NOMO-1 (cell line): ENCODE results near the gene CUL4A.
"Not testable (repeated sequence)": the region's sequence is repeated elsewhere in the genome, so short reads cannot be mapped to it uniquely, and the experiment has no call there.

Source experiments
- DNase-seq, 2 experiments: peaks; one replicate each; lab custom pipeline; 2025; ENCODE audit not compliant: unreplicated experiment in 2 of 2; lab: John Stamatoyannopoulos, UW

CUL4A gene

DNA sequence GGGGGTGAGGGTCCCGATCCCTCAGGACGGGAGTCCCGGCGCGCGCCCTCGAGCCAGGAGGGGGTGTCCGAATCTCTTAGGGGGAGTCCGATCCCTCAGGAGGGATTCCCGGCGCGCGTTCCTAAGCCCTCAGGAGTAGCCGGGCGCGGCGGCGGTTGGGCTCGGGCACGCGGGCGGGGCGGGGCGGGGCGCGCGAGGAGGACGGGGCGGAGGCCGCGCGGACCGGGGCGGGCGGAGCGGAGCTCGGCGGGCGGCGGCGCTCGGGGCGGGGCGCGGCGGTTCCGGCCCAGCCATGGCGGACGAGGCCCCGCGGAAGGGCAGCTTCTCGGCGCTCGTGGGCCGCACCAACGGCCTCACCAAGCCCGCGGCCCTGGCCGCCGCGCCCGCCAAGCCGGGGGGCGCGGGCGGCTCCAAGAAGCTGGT is at the start of gene CUL4A:
Gene CUL4A, plus strand, starts transcription at position 278 of the 423 bp plus-strand sequence. Its CDS starts 15 bp downstream, at position 293.
- peak; percentile 51 to 55 for DNase-seq

DNA sequence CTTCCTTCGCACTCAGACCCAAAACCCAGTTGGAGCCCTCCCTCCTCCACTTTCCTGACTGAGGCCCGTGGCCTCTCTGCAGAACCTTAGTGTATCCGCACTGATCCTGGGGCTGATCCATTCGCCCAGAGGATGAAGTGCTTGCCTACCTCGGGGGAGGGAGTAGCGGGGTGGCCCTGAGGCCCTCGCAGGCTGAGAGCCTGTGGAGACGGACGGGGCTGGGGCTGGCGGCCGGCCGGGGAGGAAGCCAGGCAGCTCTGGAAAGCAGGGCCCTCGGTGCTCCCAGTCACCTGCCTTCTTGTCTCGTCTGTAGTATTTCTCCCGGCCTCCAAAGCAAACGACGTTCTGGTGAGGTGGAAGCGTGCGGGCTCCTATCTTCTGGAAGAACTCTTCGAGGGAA is 49.7 kb upstream of the CUL4A start:
- DNase-seq = no peak

DNA sequence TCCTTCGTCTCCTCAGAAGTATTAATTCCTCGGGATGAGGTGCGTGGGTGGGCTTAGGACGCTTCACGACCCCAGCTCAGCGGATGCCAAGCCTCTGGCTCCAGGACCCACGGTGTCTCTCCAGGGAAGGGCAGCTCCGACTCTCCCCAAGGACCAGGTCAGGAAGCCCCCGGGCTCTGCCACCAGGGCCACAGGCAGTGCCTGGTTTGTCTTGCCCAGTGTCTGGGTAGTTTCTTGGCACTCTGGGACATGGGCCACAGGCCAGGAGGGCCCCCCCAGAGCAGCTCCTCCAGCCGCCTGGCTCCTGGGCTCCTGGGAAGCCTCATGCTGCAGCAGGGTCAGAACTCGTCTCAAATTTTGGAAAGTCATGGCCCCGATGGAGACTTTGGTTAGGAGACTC is 48.4 kb upstream of the CUL4A start:
- DNase-seq = no peak

DNA sequence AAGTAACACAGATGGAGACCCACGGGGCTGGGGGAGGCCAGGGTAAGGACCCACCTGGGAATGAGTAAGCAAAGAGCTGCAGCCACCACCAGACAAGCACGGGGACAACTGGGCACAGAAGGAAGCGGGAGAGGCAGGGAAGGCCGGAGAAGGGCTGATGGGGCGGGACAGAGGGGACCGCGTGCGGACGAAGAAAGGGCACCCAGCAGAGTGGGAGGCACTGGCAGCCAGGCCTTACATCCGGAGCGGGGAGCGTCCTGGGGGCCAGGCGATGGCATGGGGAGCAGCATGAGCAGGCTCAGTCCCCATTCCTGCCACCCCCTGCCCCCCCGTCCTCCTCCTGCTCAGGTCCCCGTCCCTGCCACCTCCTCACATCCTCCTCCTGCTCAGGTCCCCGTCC is 48.0 kb upstream of the CUL4A start:
- no peak for DNase-seq

DNA sequence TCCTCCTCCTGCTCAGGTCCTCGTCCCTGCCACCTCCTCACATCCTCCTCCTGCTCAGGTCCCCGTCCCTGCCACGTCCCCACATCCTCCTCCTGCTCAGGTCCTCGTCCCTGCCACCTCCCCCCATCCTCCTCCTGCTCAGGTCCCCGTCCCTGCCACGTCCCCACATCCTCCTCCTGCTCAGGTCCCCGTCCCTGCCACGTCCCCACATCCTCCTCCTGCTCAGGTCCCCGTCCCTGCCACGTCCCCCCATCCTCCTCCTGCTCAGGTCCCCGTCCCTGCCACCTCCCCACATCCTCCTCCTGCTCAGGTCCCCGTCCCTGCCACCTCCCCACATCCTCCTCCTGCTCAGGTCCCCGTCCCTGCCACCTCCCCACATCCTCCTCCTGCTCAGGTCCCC is 47.4 kb upstream of the CUL4A start:
- not testable (repeated sequence) for DNase-seq

DNA sequence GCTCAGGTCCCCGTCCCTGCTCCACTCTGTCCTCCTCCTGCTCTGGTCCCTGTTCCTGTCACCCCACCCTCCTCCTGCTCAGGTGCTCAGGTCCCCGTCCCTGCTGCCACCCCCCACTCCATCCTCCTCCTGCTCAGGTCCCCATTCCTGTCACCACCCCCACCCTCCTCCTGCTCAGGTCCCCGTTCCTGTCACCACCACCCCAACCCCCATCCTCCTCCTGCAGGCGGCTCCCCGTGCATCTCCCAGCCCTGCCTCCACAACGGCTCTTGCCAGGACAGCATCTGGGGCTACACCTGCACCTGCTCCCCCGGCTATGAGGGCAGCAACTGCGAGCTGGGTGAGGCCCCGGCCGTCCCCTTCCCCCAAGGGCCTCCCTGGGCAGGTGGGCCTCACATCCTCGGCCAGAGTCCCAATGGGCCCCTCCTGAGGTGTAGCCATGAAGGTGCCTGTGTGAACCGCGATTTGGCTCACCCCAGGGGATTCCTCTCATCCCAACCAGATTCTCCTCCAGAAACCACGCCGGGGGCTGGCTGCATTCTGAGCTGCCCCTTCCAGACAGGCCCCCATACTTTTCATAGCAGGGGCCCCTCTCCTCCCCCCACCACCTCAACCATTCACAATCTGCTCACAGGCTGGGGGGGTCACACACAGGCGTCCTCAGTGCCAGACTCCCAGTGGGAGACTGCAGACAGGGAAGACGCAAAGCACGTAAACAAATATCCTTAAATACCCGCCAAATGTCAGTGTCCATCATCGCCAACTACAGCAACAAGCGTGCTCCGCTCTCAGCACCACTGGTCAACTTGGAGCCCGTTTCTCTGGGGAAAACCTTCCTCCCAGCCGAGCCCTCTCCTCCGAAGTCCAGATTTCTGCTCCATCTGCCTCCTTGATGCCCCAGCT is 46.4 kb upstream of the CUL4A start:
- DNase-seq = no peak

DNA sequence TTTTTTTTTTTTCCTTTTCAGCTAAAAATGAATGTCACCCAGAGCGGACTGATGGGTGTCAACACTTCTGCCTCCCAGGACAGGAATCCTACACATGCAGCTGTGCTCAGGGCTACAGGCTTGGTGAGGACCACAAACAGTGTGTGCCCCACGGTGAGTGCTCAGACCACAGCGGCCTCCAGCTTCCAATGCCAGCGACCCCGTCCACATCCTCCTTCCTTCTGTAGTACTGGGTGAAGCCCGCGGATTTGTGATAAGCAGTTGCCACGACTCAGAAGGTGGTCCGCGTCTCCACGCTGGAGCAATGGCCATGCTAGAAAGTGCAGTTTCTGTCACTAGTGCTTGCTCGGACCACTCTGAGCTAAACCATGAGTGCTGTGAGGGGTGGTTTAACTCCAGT is 44.9 kb upstream of the CUL4A start:
- no peak for DNase-seq

DNA sequence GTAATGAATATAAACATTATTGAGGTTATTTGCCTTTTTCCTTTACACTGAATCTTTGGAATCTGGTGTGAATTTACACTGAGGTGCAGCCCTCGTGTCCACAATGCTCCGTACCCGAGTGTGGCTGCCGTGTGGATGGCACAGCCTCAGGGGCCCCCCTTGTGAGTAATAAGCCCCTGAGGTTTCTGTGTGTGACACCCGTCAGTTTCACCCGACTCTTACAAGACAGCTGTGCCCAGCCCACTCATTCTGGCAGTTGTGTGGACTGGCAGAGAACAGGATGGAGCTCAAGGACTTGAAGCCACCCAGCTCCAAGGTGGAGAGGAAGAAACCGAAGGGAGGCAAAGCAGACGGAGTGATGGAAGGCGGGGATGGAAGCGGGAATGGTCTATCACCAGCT is 43.1 kb upstream of the CUL4A start:
- no peak for DNase-seq

DNA sequence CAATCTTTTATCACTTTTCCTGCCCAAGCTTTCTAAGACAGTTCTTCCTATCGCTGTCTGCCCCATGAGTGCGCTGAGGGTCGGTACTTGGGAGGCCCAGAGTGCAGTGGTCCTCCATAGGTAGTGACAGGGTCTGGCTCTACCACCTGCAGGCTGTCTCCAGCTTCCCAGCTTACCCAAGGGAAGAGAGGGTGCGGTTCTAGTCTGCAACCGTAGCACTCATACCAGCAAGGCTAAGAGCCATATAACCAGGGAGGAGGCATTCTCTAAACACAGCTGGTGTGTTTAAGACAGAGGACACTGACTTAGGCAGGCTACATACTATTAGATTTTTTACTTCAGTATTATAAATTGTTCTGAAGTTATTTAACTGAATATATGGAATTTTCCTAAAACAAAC is 42.7 kb upstream of the CUL4A start:
- DNase-seq = no peak

DNA sequence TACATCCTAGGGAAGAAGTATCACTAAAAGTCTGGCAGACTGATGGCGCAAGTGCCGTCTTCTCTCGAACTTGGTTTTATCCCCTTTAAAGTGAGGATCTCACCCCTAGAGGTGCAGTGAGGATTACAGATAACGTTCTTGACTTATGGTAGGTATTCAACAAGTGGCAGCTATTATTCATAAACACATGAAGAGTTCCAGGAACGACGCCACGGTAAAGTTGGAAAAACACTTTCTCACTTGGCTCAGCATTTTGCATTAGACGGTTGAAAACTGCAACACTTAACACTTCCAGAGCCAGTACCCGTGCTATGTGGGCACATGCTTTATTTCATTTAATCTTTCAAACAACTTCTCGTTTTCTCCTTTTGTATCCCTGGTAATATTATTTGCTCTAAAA is 42.3 kb upstream of the CUL4A start:
- DNase-seq = no peak

DNA sequence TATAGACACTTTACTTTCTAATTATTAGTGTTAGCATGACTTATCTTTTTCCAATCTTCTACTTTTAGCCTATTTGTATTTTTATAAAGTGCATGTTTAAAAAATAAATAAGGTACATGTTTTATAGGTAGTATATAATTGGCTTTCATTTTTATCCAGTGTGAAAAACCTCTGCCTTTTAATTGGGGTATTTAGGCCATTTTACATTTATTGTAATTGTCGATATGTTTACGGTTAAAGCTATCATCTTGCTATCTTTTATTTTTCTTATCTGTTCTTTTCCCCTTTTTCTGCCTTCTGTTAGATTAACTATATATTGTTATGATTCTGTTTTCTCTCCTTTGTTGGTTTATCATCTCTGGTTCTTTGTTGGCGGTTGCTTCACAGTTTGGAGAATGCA is 41.8 kb upstream of the CUL4A start:
- DNase-seq = no peak

DNA sequence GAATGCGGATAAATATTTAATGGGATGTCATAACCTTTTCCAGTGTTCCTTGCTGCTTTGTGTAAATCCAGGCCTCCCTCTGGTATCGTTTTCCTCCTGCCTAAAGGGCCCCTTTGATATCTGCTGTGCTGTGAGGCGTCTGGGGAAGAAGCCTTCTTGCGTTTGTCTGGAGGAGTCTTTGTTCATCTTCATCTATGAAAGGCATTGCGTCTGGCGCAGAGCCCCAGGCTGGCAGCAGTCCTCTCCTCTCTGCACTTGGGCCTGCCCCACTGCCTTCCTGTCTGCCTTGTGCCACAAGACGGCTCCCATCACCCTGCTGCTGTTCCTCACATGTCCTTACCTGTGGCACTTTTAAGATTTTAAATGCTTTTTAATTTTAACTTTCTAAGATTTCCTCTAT is 41.2 kb upstream of the CUL4A start:
- DNase-seq = no peak

DNA sequence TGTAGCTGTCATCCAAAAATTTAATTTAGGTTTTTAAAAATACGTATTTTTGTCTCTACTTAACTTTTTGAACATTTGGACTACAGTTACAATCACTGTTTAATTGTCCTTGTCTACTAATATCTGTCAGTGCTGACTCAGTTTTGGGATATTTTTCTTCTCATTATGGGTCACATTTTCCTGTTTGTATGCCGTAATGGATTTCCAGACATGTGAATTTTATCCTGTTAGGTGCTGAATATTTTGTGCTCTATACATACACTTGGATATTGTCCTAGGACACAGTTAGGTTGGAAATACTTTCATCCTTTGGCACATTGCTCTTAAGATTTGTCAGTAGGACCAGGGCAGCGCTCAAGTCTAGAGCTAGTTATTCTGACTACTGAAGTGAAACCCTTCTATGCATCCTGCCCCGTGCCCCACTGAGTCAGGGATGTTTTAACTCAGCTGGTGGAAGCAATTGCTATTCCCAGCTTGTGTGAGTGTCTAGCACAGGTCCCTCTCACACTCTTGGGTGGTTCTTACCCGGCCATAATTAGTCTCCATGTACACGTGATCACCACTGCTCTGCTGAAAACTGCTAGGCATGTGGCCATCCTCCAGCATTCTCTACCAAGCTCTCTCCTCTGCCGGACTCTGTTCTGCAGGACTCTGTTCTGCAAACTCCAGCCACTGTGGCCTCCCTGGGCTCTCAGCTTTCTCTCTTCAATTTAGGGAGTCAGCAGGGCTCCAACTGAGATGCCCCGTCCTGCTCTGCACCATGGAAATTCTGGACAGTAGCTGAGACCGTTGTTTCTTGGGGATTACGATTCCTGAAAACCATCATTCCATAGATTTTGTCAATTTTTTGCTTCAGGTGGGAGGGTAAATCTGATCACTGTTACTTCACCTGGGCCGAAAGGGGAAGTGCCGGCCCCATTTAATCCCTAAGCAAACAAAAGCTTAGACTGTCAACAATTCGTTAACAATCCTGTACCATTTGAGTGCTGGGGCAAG is 39.8 kb upstream of the CUL4A start:
- DNase-seq = no peak

DNA sequence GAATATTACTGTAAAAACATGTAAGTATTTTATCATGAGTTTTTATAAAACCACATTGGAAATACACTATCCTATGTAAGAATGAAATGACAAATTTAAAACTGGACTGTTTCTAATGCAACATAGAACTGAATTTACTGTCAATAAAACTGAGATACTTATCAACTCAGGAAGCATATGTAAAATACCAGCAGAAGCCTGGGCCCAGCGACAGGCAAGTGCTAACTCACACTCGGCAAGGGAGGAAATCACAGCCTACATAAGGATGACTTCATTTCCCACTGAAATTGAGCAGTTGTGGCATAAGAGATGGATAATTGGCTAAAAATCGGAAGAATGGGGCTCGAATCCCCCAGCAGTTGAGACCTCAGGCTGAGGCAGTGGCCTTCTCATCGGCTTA is 38.9 kb upstream of the CUL4A start:
- DNase-seq = no peak

DNA sequence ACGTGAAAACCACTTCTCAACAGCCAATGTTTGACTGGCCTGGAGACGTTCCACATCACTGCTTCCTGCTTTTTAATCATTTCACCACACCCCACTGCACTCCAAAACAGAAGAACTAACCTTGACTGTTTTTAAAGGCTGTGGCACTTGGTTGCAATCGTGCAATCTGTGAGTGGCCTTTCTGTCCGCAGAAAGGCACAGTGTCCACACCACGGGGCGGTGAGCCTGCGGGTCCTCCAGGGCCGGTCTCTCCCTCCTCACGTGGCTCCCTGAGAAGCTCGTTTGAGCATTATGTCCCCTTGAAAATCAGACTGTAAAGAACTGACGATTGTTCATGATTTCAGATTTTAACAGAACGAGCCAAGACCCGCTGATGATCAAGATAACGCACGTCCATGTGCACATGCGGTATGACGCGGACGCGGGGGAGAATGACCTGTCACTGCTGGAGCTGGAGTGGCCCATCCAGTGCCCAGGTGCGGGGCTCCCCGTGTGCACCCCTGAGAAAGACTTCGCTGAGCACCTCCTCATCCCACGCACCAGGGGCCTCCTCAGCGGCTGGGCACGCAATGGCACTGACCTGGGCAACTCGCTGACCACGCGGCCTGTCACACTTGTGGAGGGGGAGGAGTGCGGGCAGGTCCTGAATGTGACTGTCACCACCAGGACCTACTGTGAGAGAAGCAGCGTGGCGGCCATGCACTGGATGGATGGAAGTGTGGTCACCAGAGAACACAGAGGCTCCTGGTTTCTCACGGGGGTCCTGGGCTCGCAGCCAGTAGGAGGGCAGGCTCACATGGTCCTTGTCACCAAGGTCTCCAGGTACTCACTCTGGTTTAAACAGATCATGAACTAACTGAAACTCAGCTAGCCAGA is 37.9 kb upstream of the CUL4A start:
- DNase-seq = no peak

DNA sequence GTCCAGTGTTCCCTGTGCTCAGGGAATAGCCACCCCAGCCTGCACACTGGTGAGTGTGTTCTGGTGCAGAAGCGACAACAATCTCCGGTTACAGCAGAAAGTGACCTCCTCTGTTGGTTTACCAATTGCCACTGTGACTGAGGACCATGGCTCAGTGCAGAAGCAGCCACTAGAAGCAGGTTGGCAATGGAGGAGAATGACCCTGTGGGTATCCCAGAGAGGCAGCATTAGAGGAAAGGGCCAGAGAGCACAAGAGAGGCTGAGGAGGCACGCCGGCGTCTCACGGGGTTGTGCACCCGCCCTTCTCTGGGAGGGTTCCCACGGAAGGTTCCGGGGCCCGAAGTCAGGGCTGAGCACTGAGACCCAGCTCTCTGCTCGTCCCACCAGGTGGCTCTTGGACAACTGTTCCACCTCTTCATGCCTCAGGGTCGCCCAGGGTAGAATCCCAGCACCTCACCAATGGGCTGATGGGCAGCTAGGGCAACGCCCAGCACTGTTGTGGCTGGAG is 36.9 kb upstream of the CUL4A start:
- DNase-seq = no peak

DNA sequence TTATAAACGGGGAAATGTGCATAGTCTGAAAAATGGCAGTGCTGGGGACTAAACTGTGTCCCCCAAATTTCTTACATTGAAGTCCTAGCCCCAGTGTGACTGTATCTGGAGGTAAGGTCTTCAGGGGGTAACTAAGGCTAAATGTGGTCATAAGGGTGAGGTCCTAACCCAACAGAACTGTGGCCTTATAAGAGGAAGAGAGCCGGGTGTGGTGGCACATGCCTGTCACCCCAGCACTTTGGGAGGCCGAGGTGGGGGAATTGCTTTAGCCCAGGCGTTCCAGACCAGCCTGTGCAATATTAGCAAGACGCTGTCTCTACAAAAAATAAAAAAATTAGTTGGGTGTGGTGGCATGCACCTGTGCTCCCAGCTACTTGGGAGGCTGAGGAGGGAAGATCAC is 33.1 kb upstream of the CUL4A start:
- no peak for DNase-seq

DNA sequence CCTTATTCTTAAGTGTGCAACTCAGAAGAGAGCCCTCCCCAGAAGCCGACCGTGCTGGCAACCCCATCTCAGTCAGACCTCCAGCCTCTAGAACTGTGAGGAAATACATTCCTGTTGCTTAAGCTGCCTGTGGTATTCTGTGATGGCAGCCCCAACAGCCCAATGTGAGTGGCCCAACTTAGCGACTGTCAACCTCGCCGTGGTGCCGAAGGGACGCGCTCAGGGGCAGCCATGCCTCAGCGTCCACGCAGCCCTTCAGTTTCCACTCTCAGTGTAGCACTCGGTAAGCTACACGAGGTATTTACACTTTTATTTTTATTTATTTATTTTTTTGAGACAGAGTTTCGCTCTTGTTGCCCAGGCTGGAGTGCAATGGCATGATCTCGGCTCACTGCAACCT is 32.6 kb upstream of the CUL4A start:
- DNase-seq = no peak

DNA sequence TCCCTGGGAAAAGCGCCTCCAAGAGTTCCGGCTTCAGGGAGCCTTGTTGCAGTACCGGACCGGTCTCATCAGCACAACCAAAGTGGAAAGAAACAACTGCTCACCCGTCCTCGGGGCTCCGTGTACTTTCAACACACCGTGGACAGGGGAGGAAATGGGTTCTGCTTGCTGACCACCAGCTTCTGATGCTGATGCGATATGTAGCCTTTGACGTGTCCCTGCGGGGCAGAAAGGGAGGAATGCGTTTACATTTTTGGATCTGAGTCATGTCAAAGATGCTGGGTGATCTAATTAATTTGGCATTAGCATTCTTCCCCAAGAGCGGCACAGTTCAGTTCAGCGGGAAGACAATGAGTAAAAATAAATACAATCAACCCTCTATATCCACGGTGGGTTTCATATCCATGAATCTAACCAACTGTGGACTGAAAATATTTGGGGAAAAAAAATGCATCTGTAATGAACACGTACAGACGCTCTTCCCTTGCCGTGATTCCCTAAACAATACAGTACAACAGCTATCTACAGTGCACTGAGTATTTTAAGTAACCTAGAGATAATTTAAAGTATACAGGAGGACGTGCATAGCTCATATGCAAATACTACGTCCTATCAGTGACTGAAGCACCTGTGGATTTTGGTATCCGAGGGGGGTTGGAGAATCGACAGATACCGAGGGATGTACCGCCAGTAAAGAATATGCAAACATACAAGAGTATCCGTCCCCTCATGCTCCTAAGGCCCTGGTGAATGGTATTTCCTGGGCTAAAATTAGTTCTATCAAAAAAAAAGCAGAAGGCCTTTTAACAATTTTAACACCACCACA is 31.1 kb upstream of the CUL4A start:
- DNase-seq = no peak

DNA sequence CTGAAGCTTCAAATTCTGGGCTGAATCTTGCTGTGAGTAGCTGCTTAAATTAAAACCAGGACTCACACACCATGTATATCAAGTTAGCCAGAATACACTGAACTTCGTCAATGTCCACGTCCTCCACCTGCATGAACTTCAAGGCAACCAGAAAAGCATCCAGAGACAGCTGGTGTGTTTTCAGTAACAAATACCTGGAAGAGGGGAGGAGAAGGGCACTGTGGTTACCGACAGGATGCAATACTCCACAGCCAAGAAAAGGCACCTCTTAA is 30.6 kb upstream of the CUL4A start:
- no peak for DNase-seq
